BE2C (cell line): ENCODE measurements around the gene LRMDA.
"Not testable (repeated sequence)": the region's sequence is repeated elsewhere in the genome, so short reads cannot be mapped to it uniquely, and the experiment has no call there.

Source experiments
- DNase-seq: peaks from one replicate; pipeline ENCODE4 v3.0.0-alpha.2; 2020
- H3K27me3 ChIP-seq: fragments of 250-450 bp; sonication (Bioruptor Pico); 2 replicates; pipeline ENCODE4 v1.5.1; 2020; ENCODE audit warnings: mild to moderate bottlenecking
- H3K36me3 ChIP-seq: fragments of 250-450 bp; sonication (Bioruptor Pico); 2 replicates; pipeline ENCODE4 v1.5.1; 2020; ENCODE audit warnings: mild to moderate bottlenecking
- H3K4me1 ChIP-seq: fragments of 250-450 bp; sonication (Bioruptor Pico); 2 replicates; pipeline ENCODE4 v1.5.1; 2020
- H3K4me3 ChIP-seq: 2 replicates; pipeline ENCODE4 v1.5.1; 2011; ENCODE audit warnings: low read depth, low read length
- H3K9me3 ChIP-seq: fragments of 250-450 bp; sonication (Bioruptor Pico); 2 replicates; pipeline ENCODE4 v1.5.1; 2020
- CTCF ChIP-seq: IDR thresholded peaks from 2 replicates; pipeline ENCODE4 v1.5.1; 2012; ENCODE audit warnings: mild to moderate bottlenecking, low read depth, low read length

The LRMDA gene

DNA sequence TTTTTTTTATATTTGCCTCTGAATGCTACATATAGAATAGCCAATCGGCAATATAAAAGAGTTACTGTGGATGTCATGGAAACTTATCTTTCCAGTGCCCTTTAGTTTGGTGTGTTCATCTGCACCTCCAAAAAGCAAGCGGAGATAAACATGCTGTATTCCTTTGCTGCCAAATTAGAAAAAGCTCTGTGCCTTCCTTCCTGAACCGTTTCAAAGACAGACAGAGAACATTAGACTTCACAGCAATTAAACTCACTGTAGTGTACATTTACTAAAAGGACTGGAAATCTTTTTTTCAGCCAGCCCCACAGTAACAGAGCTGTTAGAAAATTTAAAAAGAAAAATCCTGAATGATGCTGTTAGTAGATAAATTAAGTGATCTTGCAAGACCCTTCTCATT lies 707.5 kb downstream of the LRMDA start:
- Histone ChIP-seq H3K27me3 (no peaks in the 10 kb centered on the region), H3K9me3 (no peaks in the 10 kb centered on the region), H3K4me1 (peaks cover 4% of the 10 kb centered on the region), H3K4me3 (no peak overlapping the region), H3K36me3 (no peaks in the 10 kb centered on the region)
- no peak for TF ChIP-seq CTCF
- DNase-seq, result no peak

- DNase-seq, result no peak
- TF ChIP-seq CTCF, result no peak
- H3K4me1 ChIP-seq, result no peaks in the 10 kb centered on the region
- no peak overlapping the region for H3K4me3 ChIP-seq
- no peaks in the 10 kb centered on the region for H3K36me3 ChIP-seq
- H3K9me3 ChIP-seq, result no peaks in the 10 kb centered on the region
- no peaks in the 10 kb centered on the region for H3K27me3 ChIP-seq
These were observed 708.0 kb downstream of the LRMDA start for GRCh38 chr10:76139431-76139830.

DNA sequence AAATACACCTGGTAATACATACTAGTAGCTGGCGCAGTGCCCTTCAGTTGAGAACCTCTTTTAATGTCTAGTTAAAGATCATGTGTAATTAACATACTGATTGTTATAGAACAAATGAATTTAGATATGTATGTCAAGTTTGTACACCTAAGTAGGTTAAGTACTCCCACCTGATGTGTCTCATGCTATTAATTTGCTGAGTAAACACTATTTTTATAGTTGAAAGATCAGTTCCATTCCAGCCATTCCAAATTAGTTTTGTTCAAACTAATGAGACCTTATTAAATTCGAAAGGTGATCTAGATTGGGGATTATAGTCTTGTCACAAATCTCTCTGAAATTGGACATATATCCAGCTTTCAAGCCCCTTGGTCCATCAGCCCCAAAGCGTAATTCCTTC lies 710.0 kb downstream of the LRMDA start:
- no peak for TF ChIP-seq CTCF
- Histone ChIP-seq H3K4me3 (no peak overlapping the region), H3K9me3 (no peaks in the 10 kb centered on the region), H3K4me1 (no peaks in the 10 kb centered on the region), H3K36me3 (no peaks in the 10 kb centered on the region), H3K27me3 (no peaks in the 10 kb centered on the region)
- DNase-seq, result no peak

DNA sequence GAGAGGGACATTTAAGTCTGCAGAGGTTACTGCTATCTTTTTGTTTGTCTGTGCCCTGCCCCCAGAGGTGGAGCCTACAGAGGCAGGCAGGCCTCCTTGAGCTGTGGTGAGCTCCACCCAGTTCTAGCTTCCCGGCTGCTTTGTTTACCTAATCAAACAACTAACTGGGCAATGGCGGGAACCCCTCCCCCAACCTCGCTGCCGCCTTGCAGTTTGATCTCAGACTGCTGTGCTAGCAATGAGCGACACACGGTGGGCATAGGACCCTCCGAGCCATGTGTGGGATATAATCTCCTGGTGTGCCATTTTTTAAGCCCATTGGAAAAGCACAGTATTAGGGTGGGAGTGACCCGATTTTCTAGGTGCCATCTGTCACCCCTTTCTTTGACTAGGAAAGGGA lies 716.8 kb downstream of the LRMDA start:
- not testable (repeated sequence) for H3K36me3 ChIP-seq, H3K9me3 ChIP-seq, H3K4me3 ChIP-seq, DNase-seq, H3K27me3 ChIP-seq, H3K4me1 ChIP-seq

- H3K36me3 ChIP-seq, result no peaks in the 10 kb centered on the region
- DNase-seq, result no peak
- no peaks in the 10 kb centered on the region; the same call in 1 of the 2 replicates for H3K9me3 ChIP-seq
- H3K4me1 ChIP-seq, result no peaks in the 10 kb centered on the region
- no peak overlapping the region for H3K4me3 ChIP-seq
- no peak for TF ChIP-seq CTCF
- no peaks in the 10 kb centered on the region for H3K27me3 ChIP-seq
These were observed 717.8 kb downstream of the LRMDA start for GRCh38 chr10:76149182-76149581.

DNA sequence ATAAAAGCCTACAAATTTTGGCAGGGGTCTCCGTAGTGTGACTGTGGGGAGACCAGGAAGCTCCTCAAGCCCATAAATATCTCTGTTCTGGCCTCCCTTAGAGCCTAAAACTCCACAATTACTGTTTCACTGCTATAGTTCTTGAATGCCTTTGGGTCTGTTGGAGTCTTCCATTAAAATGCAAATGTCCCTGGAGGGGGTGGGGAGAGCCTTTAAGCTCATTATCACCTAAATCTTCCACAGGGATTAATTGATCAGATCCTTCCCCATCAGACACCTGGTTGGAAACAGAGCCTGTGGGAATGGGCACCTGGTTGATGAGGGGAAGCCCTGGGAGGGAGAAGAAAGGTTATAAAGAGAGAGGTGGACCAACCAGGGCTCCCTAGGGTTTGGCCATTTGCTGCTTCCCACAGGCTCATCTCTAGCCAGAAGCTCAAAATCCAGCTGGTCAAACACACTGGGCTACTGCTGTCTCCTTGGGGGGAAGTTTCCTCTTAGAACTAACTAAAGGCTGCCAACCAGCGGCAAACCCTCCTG lies 718.2 kb downstream of the LRMDA start:
- H3K4me3 ChIP-seq, result no peak overlapping the region
- H3K36me3 ChIP-seq, result no peaks in the 10 kb centered on the region
- DNase-seq, result no peak
- no peaks in the 10 kb centered on the region for H3K4me1 ChIP-seq
- no peak for TF ChIP-seq CTCF
- no peaks in the 10 kb centered on the region for H3K27me3 ChIP-seq
- H3K9me3 ChIP-seq, result no peaks in the 10 kb centered on the region; the same call in 1 of the 2 replicates
